ENCODE data around the gene RAB7B. TPM values are rescaled to one million over a fixed set of nuclear protein-coding genes. Genes with fewer than 3 reads are reported as not detected.
A peak's percentile ranks its signal among the peaks of the same experiment; 100 is the strongest.

Gene RAB7B
- total and polyA plus RNA-seq, 9 of the 15 experiments (the other 6 are each of a cell fraction or from before 2014, with no cell fraction given) = 0.03 to 0.29 (median 0.07) TPM; not detected in 4

DNA sequence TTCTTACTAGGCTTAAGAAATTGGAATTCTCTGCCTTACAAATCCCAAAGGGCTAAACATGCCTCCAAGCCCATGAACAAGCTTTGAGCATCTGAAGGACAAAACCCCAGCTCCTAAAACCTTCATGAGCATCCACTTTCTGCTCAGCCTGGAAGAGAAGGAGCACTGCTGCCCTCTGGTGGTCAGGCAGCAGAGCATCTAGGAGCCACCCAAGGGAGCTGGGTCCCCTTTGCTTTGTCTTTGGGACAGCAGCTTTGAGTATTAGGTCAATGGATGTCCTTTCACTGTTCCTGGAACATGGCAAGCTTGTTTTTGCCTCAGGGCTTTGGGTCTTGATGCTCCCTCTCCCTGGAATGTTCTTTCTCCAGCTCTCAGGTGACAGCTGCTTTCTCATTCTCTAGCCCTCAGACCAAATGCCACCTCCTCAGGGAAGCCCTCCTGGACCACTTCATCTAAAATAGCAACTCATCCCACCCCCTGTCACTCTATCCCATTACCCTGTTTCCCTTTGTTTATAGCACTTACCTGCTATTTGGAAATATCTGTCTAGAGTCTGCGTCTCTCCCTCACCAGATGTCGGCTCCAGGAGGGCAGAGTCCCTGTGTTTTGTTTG, 25.7 kb downstream of the RAB7B start:
- H3K4me1 ChIP-seq (replicated peaks in 1 of 2; ENCODE audit: control insufficient read depth in 2 of 2, insufficient read depth in 2 of 2, low read length in 2 of 2) = peaks cover 0 to 4% of the 10 kb centered on the region in 2 experiments; a peak in 1 of 5 replicates
- intact Hi-C loops (cut with micrococcal nuclease) = loop anchor here (1.0 to 5.0 kb wide), 4 partner anchors 58 to 385 kb away; no protein-coding TSS in a partner anchor
- no TSS peak for BruUV-seq (replicated peaks)
- H2AFZ ChIP-seq (ENCODE audit: low read depth, low read length) = no peak overlapping the region
- in situ Hi-C loops (cut with MboI) = no loop called here
- H3K36me3 ChIP-seq (ENCODE audit: control insufficient read depth, insufficient read depth, low read length) = no peaks in the 10 kb centered on the region
- peak; percentile 79 to 92 (median 88) for DNase-seq (ENCODE audit: extremely low read depth in 1 of 4, low spot score in 3 of 4)
- no peak overlapping the region for H3K9ac ChIP-seq (ENCODE audit: insufficient read depth in 1 of 2, low read depth in 2 of 2, low read length in 2 of 2)
- FAIRE-seq = no peak
- H3K27me3 ChIP-seq (ENCODE audit: control insufficient read depth in 2 of 2, insufficient read depth in 2 of 2, low read length in 2 of 2) = peaks cover 22 to 41% of the 10 kb centered on the region in 2 experiments
- ChIA-PET CTCF (ENCODE audit: low intra/inter-chr PET ratio) (interaction anchor here (0.7 to 5.9 kb wide), 11 partner anchors 58 to 448 kb away, joined by 3 to 114 read pairs (median 3); no protein-coding TSS in a partner anchor), POLR2A (interaction anchor here (0.6 to 2.2 kb wide), 13 partner anchors 9 to 453 kb away, joined by 3 to 20 read pairs (median 3); no protein-coding TSS in a partner anchor)
- H3K9me1 ChIP-seq (ENCODE audit: control insufficient read depth, insufficient read depth, low read length) = no peaks in the 10 kb centered on the region
- no peak overlapping the region for H3K27ac ChIP-seq (ENCODE audit: extremely low read depth, low read depth, low read length)
- WGBS (ENCODE audit: insufficient coverage, low coverage, missing lambda C conversion rate) = 20% methylated on average over 2 of the region's 2 CpGs
- H3K79me2 ChIP-seq (ENCODE audit: control insufficient read depth, insufficient read depth, low read length) = no peaks in the 10 kb centered on the region
- no peak overlapping the region for H3K4me3 ChIP-seq
- H3K4me2 ChIP-seq (ENCODE audit: insufficient read depth, low read length) = no peak overlapping the region
- H4K20me1 ChIP-seq (replicated peaks; ENCODE audit: control insufficient read depth, insufficient read depth, low read length) = peaks cover 13% of the 10 kb centered on the region; the same call in 1 of the 2 replicates
- ATAC-seq = peak; percentile 97
- H3K9me3 ChIP-seq (replicated peaks; ENCODE audit: control insufficient read depth, insufficient read depth, low read depth, low read length) = no peaks in the 10 kb centered on the region; the same call in 1 of the 2 replicates
- no peak for TF ChIP-seq KAT8 (IDR thresholded peaks at IDR 0.05; ENCODE audit: low read depth)
- TF ChIP-seq, protein P1, sequence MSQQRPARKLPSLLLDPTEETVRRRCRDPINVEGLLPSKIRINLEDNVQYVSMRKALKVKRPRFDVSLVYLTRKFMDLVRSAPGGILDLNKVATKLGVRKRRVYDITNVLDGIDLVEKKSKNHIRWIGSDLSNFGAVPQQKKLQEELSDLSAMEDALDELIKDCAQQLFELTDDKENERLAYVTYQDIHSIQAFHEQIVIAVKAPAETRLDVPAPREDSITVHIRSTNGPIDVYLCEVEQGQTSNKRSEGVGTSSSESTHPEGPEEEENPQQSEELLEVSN (IDR thresholded peaks at IDR 0.05; ENCODE audit: borderline replicate concordance in 1 of 2, extremely low read depth in 1 of 2, insufficient read depth in 1 of 2, insufficient read length in 1 of 2, low read depth in 1 of 2, low read length in 1 of 2, poor library complexity in 1 of 2, severe bottlenecking in 1 of 2) = no peak
- no peak for TF ChIP-seq HNRNPUL1 (IDR thresholded peaks at IDR 0.05; ENCODE audit: low read length)
- no peak for TF ChIP-seq ZBTB7A (IDR thresholded peaks at IDR 0.05; ENCODE audit: borderline replicate concordance, control insufficient read depth, low read depth, low read length)
- TF ChIP-seq ZFP36 (IDR thresholded peaks at IDR 0.05; ENCODE audit: low read depth, low read length, partially characterized antibody) = peak; percentile 99
- TF ChIP-seq ZNF586 (CRISPR knock-in tag; conservative IDR thresholded peaks at IDR 0.05) = no peak
- no peak for TF ChIP-seq HNRNPK (IDR thresholded peaks at IDR 0.05; ENCODE audit: low read depth, low read length, poor library complexity, severe bottlenecking)
- TF ChIP-seq GTF2B (IDR thresholded peaks at IDR 0.05; ENCODE audit: extremely low read depth, insufficient read length) = no peak
- TF ChIP-seq, protein P2, sequence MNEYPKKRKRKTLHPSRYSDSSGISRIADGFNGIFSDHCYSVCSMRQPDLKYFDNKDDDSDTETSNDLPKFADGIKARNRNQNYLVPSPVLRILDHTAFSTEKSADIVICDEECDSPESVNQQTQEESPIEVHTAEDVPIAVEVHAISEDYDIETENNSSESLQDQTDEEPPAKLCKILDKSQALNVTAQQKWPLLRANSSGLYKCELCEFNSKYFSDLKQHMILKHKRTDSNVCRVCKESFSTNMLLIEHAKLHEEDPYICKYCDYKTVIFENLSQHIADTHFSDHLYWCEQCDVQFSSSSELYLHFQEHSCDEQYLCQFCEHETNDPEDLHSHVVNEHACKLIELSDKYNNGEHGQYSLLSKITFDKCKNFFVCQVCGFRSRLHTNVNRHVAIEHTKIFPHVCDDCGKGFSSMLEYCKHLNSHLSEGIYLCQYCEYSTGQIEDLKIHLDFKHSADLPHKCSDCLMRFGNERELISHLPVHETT (CRISPR knock-in tag; conservative IDR thresholded peaks at IDR 0.05 in 1 of 2, IDR thresholded peaks at IDR 0.05 in 1 of 2) = no peak
- TF ChIP-seq LARP7 (IDR thresholded peaks at IDR 0.05) = no peak
- no peak; the same call in 1 of the 2 replicates for TF ChIP-seq SIN3B (IDR thresholded peaks at IDR 0.05; ENCODE audit: low read depth)
- TF ChIP-seq MTA3 (IDR thresholded peaks at IDR 0.05; ENCODE audit: borderline replicate concordance) = no peak
- peak; percentile 82 for TF ChIP-seq ZNF436 (CRISPR knock-in tag; IDR thresholded peaks at IDR 0.05)
- no peak for TF ChIP-seq IFI16 (CRISPR knock-in tag; IDR thresholded peaks at IDR 0.05)
- TF ChIP-seq FOXM1 (IDR thresholded peaks at IDR 0.05; ENCODE audit: low read depth) = no peak
- TF ChIP-seq FOXM1 (CRISPR knock-in tag; IDR thresholded peaks at IDR 0.05; ENCODE audit: low read depth) = 0 out of 2 replicates have a peak, but pooled peaks have one; percentile 34
- 0 out of 2 replicates have a peak, but pooled peaks have one; percentile 17 for TF ChIP-seq ESRRA (IDR thresholded peaks at IDR 0.05; ENCODE audit: borderline replicate concordance, low read depth)
- no peak for TF ChIP-seq BHLHE40 (IDR thresholded peaks at IDR 0.05; ENCODE audit: low read length)
